GM13976 (cell line): ENCODE measurements around the gene MFRP.

Source experiments
- DNase-seq: peaks from one replicate; pipeline ENCODE4 v3.0.0; 2012; ENCODE audit warnings: low spot score
- CTCF ChIP-seq: IDR thresholded peaks from 2 replicates; pipeline ENCODE4 v1.5.1; 2012; ENCODE audit warnings: borderline replicate concordance, mild to moderate bottlenecking; ENCODE audit not compliant: insufficient read depth; ENCODE audit errors: extremely low read depth, missing control alignments, control extremely low read depth
- in situ Hi-C: fragments of 300-500 bp; cut with MboI; formaldehyde crosslinking; loops from one replicate; pipeline ENCODE4 v1.12.0; 2022; ENCODE audit warnings: low sequenced_read_pairs, mixed read lengths, inconsistent platforms; ENCODE audit not compliant: unreplicated experiment

Gene MFRP

DNA sequence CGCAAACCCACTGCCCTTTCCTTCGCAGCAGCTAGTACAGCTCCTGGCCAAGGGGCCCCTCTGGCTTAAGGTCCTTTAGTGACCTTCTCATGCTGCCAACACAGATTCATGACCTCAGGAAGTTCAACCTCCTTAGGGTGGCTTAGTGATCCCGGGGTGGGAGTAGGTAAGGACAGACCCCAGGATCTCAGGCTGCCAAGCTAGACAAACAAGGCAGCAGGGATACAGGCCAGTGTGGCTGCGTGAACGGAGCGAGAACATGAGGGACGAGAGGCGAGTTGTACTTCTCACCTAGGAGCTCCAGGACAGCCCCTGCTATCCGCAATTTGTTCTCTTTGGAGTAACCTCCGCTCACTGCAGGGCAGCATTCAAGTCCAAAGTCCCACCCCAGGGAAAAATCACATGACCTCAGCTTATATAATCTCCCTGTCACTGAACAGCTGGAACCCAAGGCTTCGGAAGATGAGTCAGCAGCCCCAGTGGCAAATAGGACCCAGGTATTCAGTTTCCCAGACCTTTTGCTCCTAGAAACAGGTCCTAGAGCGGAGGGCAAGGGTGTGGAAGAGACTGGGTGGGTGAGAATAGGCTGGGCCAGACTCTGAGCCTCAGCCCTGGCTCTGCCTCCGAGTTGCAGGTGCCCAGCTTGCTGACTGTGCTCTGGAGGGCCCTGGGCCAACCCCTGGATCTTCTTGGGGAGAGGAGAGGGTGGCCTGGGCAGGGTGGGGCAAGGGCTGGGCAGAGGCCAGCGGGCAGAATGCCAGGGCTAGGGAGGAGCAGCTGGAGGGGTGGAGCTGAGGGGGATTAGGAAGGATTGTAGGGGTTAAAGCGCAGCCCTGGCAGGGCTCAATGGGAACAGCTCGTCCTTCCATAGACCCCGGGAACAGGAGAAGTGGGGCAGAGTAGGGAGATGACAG, 21.9 kb upstream of the MFRP start:
- in situ Hi-C loops, result no loop called here

GRCh38 chr11:119367661-119368120, 21.2 kb upstream of the MFRP start:
- no peak for DNase-seq
- TF ChIP-seq CTCF, result no peak
- in situ Hi-C loops, result no loop called here

More for the DNA sequence above, 21.9 kb upstream of the MFRP start:
- no peak for TF ChIP-seq CTCF
- DNase-seq, result no peak

DNA sequence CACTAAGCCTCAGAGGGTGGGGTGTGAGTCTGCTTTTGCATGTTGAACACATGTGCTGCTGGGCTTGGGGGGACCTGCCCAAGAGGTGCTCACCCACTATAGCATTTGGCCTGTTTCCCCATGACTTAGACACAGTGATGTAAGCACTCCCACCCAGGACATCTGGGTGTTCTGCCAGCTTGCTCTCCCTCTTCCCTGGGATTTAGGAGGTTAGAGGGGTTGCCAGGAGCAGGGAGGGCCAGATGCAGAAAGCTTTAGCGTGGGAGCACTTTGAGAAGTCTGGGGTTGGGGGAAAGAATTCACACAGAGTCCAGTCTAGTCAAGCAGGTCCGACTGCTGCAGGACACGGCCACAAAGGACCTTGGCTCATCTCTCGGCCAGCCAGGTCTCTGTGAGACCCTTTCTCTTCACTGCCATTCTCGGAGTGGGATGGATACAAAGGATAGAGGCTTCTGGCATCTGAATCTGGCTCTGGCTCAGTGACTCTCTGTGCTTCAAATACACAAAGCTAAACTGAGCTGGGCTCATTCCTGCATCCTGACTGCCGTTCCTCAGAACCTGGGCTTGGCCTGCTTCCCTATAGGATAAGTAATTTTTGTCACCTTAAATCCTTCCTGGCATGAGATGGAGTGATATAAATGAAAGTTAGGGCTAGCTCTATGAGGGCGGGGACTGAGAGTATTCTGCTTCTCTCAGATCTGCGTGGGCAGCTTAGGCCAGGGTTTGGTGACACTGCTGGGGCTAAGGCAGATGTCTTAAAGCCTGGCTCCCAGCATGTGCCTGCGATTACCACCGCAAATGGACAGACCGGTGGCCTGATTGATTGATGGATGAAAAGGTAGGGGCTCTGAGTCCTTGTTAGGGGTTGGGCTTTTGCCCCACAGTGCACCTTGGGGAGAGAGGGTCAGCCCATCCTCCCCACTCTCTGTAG, 20.4 kb upstream of the MFRP start:
- no peak for DNase-seq
- in situ Hi-C loops, result no loop called here
- TF ChIP-seq CTCF, result no peak

GRCh38 chr11:119365071-119365591, 18.6 kb upstream of the MFRP start:
- no peak for DNase-seq
- in situ Hi-C loops, result no loop called here
- TF ChIP-seq CTCF, result no peak

GRCh38 chr11:119363851-119364590, 17.5 kb upstream of the MFRP start:
- in situ Hi-C loops, result no loop called here
- DNase-seq, result peak; percentile 90
- TF ChIP-seq CTCF, result no peak
